ENCODE results near the gene PLB1.

PLB1 gene

DNA sequence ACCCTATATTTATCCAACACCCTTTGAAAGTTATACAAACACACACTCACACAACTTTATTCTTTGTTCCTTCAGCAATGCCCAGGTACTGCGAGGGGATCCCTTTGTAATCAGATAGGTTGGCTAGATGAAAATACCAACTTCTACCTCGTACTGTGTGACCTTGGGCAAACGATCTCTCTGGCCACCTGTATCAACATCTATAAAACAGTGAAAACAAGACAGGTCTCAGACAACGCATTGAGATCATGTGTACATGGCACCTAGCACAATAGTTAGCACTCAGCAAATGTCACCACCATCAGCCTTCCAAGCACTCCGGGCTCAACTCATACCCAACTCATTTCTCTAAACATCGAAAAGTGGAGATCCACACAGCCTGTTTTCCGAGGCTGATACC, 137.3 kb downstream of the PLB1 start:
- TF ChIP-seq, protein P1, sequence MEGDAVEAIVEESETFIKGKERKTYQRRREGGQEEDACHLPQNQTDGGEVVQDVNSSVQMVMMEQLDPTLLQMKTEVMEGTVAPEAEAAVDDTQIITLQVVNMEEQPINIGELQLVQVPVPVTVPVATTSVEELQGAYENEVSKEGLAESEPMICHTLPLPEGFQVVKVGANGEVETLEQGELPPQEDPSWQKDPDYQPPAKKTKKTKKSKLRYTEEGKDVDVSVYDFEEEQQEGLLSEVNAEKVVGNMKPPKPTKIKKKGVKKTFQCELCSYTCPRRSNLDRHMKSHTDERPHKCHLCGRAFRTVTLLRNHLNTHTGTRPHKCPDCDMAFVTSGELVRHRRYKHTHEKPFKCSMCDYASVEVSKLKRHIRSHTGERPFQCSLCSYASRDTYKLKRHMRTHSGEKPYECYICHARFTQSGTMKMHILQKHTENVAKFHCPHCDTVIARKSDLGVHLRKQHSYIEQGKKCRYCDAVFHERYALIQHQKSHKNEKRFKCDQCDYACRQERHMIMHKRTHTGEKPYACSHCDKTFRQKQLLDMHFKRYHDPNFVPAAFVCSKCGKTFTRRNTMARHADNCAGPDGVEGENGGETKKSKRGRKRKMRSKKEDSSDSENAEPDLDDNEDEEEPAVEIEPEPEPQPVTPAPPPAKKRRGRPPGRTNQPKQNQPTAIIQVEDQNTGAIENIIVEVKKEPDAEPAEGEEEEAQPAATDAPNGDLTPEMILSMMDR (IDR thresholded peaks at IDR 0.05; ENCODE audit: low read depth, low read length): no peak
- in situ Hi-C loops (cut with HindIII; ENCODE audit: low sequenced_read_pairs): no loop called here
- DNase-seq (ENCODE audit: low read depth, low spot score): no peak
- H3K4me3 ChIP-seq (ENCODE audit: low read depth, low read length): no peak overlapping the region

- no peak overlapping the region for H3K4me3 ChIP-seq (ENCODE audit: low read depth, low read length)
- peak; percentile 95 for DNase-seq (ENCODE audit: low read depth, low spot score)
These were observed 137.9 kb downstream of the PLB1 start for GRCh38 chr2:28633746-28634145.

GRCh38 chr2:28635191-28635611, 139.3 kb downstream of the PLB1 start:
- TF ChIP-seq, protein P1 (IDR thresholded peaks at IDR 0.05; ENCODE audit: low read depth, low read length): no peak
- no peak overlapping the region for H3K4me3 ChIP-seq (ENCODE audit: low read depth, low read length)
- DNase-seq (ENCODE audit: low read depth, low spot score): peak; percentile 81
- in situ Hi-C loops (cut with HindIII; ENCODE audit: low sequenced_read_pairs): no loop called here

More at GRCh38 chr2:28633746-28634145, 137.9 kb downstream of the PLB1 start:
- TF ChIP-seq, protein P1 (IDR thresholded peaks at IDR 0.05; ENCODE audit: low read depth, low read length): no peak
- in situ Hi-C loops (cut with HindIII; ENCODE audit: low sequenced_read_pairs): no loop called here

DNA sequence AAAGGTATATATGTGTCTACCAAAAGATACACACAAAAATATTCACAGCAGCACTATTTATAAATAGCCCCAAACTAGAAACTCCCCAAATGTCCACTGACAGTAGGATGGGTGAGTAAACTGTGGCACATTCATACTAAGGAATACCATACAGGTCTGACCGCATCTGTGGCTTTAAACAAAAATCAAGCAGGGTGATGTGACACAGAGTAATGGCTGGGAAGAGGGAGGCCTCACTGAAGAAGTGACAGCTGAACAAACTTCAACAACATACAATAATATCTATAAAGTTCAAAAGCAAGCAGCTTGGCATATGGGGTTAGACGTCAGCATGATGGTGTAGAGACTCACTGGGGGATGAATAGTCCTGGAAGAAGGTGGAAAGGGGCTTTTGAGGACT, 140.6 kb downstream of the PLB1 start:
- TF ChIP-seq, protein P1 (IDR thresholded peaks at IDR 0.05; ENCODE audit: low read depth, low read length): no peak
- no peak overlapping the region for H3K4me3 ChIP-seq (ENCODE audit: low read depth, low read length)
- in situ Hi-C loops (cut with HindIII; ENCODE audit: low sequenced_read_pairs): no loop called here
- no peak for DNase-seq (ENCODE audit: low read depth, low spot score)

DNA sequence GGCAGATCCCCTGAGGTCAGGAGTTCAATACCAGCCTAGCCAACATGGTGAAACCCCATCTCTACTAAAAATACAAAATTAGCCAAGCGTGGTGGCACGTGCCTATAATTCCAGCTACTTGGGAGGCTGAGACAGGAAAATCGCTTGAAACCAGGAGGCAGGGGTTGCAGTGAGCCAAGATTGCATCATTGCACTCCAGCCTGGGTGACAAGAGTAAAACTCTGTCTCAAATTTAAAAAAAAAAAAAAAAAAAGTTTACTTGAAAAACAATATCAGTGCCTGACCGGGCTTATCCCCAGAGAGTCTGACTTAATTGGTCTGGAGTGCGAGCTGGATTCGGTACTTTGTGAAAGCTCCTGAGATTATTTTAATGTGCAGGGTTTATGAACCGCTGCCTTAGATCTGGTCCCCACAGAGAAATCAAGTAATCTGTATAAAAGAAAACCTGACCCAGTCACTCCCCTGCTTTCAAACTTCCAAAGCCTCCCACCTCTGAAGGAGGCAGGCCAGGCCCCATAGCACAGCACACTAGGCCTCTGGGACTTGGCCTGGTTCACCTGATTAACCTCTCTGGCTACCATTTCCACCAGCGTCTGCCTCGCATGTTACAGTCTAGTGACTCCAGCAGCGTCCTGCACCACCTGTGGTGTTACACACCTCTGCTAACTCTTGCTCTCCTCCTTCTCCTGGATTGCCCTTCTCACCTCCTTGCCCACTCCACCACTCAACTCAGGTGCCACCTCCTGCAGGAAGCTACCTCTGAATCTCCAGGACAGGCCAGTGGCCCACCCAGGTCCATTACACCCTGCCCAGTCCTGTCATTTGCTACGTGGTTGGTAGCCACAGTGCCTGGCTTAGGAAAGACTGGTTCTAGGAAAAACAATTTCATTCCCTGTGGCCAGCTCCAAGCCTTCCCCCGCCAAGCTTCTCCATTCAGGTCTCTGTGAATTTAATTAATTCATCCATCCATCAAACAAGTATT, 141.5 kb downstream of the PLB1 start:
- TF ChIP-seq, protein P1 (IDR thresholded peaks at IDR 0.05; ENCODE audit: low read depth, low read length): no peak
- DNase-seq (ENCODE audit: low read depth, low spot score): no peak
- H3K4me3 ChIP-seq (ENCODE audit: low read depth, low read length): no peak overlapping the region
- in situ Hi-C loops (cut with HindIII; ENCODE audit: low sequenced_read_pairs): no loop called here

GRCh38 chr2:28638102-28638501, 142.2 kb downstream of the PLB1 start:
- no peak overlapping the region for H3K4me3 ChIP-seq (ENCODE audit: low read depth, low read length)
- DNase-seq (ENCODE audit: low read depth, low spot score): no peak
- in situ Hi-C loops (cut with HindIII; ENCODE audit: low sequenced_read_pairs): no loop called here
- TF ChIP-seq, protein P1 (IDR thresholded peaks at IDR 0.05; ENCODE audit: low read depth, low read length): no peak
